ENCODE measurements around the gene MSRB3.
"Not testable (repeated sequence)": the region's sequence is repeated elsewhere in the genome, so short reads cannot be mapped to it uniquely, and the experiment has no call there.

Gene MSRB3

DNA sequence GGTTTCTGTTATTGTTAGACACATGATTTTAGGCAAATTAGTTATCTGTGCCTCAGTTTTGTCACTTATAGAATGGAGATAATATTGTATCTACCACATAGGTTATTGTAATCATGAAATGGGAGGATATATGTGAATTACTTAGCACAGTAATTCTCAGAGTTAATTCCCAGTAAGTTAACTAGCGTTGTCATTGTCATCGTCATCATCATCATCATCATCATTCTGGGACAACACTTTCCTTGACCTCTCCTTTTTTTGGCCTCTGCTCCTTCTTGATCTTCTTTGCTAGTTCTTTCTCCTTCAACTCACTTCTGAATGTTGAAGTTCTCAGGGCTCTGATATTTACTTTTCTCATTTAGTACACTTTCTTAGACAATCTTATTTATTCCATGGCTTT lies 13.8 kb downstream of the MSRB3 start:
- no peak for DNase-seq (ENCODE audit: low spot score)

DNA sequence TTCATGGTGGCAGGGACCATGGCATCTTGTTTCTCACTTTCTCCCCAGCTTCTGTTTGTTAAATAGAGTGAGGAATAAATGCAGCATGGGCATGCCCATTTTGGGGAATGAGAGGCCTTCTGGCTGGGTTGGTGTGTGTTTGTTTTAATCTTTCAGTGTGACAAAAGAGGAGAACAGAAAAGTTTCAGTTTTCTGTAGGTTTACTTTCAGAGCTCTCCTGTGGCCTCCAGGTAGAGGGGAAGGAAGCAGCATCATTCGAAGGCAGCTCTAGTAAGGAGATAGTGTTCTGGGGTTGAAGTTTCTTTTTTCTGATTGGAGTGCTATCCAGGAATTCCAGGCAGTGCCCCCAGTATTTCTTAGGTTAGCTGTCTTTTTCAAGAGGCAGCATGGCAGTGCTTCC lies 15.3 kb downstream of the MSRB3 start:
- no peak for DNase-seq (ENCODE audit: low spot score)

DNA sequence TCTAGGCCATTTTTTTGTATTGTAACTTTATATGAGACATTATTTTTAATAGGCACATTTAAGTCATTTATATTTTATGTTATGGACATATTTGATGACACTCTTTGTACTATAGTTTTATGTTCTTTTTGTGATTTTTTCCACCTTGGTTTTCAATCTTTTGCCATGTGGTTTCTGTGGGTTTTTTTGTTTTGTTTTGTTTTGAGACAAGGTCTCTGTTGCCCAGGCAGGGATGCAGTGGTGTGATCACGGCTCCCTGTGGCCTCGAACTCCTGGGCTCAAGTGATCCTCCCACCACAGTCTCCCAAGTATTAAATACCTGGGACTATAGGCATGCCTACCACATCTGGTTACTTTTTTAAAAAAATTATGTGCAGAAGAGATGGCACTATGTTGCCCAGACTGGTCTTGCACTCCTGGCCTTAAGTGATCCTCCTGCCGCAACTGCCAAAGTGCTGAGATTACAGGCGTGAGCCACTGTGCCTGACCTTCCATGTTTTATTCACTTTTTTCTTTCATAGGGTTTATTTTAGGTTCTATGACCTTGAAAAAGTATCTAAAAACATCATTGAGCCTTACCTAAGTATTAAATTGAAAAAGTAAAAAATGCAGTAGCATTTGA lies 16.3 kb downstream of the MSRB3 start:
- no peak for DNase-seq (ENCODE audit: low spot score)

DNA sequence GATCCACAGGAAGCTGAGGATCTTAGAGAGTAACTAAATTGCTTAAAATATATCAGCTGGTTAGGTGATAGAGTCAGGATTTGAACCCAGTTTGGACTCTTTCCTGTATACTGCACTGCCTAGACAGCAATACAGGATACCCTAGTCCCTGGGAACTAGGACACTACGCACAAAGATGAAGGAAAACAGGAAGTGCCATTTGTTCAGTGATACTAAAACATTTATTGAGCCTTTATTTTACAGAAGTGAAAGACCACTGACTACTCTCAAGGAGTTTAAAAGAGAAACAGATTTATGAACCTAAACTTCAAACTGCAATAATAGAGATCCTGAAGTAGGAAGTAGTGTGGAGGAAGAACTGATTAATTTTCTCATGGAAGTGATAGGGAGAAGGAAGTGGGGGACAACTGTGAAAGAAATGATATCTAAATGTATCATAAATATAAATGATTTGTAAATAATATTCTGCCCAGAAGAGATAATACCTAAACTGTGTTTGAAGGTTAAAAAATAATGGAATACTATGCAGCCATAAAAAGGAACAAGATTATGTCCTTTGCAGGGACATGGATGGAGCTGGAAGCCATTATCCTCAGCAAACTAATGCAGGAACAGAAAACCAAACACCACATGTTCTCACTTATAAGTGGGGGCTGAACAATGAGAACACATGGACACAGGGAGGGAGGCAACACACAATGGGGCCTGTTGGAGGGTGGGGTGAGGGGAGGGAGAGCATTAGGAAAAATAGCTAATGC lies 18.2 kb downstream of the MSRB3 start:
- DNase-seq (ENCODE audit: low spot score), result no peak

DNA sequence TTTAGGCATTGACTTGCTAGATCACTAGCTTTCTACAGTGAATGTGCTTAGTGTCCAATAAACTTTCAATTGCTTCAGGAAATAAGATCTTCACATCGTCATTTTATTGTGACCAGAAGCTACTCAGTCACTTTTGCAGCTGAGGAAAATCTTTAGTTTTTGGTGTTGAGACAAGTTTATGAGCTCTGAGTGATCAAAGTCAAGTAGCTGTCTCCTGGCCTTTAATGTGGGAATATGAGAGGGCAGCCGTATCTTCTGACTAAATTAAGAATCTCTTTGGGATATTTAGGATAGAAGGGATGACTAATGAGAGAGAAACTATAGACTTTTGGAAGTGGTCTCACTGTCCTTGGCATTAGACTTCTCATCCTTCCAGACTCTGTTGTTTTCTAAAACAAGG lies 21.6 kb downstream of the MSRB3 start:
- no peak for DNase-seq (ENCODE audit: low spot score)

DNA sequence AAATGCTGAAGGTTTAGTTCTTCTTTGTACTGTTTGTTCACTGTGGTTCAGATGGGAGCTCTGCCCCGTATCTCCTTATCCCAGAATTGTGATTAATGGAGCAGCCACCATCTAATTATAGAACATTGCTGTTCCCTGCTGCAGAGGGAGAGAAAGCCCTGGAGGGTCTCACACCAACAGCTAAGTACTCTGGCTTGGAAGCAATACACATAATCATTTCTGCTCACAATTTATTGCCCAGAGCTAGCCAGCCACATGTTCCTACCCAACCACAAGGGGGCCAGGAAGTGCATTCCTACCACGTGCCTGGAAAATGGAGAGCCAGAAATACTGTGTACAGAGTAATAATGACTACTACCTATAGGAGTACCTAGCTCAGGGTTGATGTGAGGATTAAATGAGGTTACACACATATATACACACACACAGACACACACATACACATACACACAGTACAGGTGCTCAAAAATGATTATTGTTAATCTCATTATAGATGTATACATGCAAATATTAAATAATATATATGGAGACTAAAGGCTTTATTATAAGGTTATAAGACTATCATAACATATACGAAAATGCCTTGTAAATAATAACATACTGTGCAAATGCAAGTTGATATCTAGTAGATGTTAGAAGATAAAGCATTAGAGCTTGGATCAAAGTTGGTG lies 22.3 kb downstream of the MSRB3 start:
- peak; percentile 54 for DNase-seq (ENCODE audit: low spot score)

DNA sequence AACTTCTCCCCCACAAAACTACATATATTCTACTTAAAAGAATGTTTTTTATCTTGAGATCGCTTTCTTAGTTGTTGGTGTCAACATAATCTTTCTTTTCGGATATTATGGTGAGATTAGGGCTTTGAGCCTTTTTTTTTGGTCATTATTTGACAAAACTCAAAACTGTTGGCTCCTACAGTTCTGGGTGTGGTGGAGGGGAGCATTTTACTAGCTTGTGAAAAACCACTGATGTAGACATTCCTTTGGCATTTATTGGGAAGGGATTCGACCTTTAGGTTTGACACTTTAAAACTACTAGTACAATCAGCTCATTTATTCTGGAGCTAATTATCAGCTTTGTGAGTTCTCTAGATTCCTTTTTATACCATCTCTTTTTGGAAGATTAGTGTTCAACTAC lies 24.4 kb downstream of the MSRB3 start:
- DNase-seq (ENCODE audit: low spot score), result no peak

DNA sequence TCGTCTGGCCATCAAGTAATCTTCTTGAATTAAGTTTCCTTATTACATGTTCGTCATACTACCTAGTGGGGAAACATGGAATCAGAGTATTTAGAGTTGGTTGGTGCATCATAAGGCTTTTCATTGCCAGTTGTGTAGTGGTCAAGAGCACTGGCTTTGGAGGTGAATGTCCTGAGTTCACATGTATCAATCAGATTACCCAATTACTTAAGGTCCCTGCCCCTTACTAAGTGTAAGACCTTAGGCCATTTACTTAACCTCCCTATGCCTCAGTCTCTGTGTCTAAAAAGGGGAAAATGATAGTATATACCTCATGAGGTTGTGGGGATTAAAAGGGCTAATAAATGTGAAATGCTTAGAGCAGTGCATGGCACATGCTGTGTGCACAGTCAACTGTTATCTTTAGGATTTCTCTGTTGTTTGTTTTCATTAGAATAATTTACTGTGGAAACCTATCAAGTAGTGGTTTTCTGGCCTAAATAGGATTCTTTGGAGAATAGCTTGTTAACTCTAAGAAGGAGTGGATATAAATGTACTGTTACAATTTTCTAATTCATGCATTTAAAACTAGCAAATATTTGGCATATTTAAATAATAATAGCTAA lies 27.0 kb downstream of the MSRB3 start:
- DNase-seq (ENCODE audit: low spot score), result no peak

DNA sequence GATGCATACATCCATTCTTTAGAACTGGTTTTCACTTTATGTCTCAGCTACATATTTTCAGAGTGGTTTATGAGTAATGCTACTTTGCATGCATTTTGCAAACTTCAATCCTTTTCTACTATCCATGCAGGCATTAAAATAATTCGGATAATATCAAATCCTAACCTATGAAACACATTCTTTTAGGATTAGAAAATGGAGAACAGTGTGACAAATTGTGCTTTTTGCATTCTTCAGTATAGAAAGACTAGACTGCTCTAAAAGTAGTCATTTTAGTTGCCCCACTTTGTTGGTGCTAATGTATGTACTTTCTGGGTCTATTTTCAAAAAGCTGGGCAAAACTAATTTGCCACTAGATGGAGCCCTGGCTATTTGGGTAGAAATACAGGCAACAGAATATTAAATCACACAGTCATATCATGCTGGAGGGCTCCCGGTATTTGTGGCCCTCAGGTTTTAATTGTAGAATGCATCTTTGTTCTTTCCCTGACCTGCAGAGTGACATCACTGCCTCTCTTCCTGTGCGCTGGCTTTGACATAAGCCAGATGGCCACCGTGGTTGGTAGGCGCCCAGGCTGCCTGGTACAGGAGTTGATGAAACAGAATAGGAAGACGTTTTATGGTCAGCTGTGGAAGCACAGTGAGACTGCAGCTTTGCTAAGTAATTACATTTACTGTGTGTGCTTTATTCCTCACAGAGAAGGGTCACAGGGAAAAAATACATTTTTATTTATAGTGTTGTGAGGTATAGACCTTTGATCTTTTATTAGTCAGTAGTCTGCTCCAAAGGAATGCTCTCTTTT lies 28.1 kb downstream of the MSRB3 start:
- peak; percentile 52 for DNase-seq (ENCODE audit: low spot score)

DNA sequence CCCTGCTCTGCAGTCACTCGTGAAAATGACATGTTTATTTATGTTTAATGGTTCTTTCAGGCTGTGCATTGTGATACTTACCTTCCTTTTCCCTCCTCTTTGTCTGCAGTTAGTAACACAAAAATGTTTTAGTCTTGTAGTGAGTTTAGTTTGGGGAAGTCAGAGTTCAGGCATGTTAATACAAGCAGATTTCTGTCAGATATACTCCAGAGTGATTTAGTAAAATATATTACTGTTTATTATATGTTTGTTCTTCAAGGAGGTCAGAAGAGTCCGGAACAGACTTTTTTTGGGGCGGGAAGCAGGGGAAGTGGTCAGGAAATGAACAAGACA lies 28.7 kb downstream of the MSRB3 start:
- no peak for DNase-seq (ENCODE audit: low spot score)

DNA sequence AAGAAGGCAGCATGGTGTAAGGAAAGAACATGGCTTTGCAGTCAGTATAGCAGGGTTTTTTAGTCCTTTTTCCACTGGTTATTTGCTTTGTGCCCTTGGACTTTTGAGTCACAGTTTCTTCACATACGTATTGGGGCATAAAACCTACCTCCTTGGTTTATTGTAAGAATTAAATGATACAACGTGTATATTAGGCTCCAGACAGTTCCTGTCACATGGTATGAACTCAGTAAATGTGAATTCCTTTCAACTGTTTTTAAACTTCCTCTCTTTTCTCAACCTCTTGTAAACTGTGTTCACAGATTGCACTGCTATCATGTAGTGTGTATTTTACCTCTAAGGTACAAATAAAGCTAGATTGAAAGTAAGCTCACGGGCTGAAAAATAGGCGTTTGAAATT lies 29.5 kb downstream of the MSRB3 start:
- no peak for DNase-seq (ENCODE audit: low spot score)

DNA sequence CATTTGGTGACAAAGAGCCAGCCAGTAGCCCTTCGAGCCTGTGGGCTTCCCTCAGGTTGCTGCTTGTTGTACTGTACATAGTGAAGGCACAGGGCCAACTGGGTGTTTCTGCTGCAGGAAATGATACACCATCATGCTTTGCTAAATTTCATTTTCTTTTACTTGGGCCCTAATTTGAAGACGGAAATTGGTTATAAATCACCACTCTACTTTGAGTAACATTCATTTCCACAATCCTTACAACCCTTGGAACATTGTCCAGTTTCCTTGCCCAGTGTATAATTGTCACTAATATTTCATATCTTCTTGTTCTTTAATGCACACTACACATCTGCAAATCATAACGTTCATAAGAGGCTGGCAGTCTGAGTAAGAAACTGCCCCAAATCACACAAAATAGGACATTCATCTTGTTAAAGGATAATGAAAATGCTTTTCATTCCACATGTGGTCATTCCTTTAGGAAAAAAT lies 30.2 kb downstream of the MSRB3 start:
- no peak for DNase-seq (ENCODE audit: low spot score)

DNA sequence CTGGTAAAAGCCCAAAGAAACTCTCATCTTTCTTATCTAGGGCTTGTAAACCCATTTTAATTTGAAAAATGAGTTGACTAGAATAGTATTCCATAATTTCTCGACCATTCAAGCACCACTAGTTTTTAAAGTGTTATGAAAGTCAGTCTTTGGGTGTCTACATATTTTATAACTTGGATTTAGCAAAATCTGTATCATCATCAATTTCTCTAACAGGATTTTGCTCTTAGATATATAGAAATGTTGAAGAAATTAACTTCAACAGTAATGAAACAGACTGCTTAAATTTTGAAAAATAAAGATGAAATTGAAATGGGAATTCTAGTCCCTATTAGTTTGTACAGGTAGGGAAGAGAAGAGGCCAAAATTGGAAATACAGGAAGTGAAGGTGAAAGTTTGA lies 32.8 kb downstream of the MSRB3 start:
- DNase-seq (ENCODE audit: low spot score), result no peak

DNA sequence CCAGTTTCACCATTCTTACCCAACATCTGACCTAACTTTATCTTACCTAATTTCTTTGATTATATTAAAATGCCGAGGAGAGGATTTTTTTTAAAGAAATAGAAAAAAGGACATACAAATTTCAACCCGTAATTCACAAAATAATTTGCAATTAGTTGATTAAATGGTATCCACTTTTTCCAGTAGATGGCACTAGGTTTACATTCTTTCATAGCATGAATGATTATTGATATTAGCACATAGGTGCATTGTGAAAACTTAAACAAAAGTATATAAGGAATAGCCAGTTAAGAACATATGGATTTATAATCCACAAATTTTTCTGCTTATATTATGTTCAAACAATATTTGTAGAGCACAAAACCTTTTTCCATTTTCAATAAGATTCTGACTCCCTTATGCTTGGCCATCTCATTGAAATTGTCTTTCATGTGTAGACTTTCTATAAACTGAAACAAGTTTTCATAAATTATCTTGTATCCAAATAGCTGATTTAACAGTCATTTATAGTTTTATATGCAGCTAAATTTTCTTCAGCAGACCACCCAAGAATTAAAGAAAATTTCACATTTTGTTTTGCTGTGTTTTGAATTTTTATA lies 35.3 kb downstream of the MSRB3 start:
- DNase-seq (ENCODE audit: low spot score), result no peak

DNA sequence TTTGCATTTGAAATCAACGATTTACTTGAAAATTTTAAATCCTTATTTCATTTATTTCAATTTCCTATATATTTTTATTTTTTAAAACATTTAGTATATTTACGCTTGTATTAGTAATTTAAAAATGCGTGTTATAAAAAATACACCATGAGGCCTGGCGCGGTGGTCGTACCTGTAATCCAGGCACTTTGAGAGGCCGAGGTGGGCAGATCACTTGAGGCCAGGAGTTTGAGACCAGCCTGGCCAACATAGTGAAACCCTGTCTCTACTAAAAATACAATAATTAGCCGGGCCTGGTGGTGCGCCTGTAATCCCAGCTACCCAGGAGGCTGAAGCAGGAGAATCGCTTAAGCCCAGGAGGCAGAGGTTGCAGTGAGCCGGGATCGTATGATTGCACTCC lies 36.8 kb downstream of the MSRB3 start:
- not testable (repeated sequence) for DNase-seq (ENCODE audit: low spot score)

DNA sequence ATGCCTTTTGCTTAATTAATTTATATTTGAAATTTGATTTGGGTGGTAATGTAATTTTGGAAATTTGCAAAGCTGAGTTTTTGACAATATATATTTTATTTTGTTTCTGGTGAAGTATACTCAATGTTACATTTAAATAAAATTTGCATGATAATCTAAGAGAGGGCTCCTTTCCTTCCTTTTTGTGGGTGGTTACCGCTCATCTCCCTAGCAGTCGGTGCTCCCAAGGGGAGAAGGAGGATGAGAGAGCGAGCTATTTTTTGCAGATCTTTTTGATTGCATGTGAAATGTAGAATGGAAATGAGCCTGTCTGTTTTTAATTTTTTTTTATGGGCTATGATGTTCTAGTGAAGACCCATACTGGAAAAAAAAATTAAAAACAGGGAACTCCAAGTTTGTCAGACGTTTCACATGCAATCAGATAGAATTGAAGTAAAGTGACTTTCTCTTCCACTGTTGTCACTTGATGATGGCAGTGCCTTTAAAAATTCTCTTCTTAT lies 39.8 kb downstream of the MSRB3 start:
- DNase-seq (ENCODE audit: low spot score), result no peak

DNA sequence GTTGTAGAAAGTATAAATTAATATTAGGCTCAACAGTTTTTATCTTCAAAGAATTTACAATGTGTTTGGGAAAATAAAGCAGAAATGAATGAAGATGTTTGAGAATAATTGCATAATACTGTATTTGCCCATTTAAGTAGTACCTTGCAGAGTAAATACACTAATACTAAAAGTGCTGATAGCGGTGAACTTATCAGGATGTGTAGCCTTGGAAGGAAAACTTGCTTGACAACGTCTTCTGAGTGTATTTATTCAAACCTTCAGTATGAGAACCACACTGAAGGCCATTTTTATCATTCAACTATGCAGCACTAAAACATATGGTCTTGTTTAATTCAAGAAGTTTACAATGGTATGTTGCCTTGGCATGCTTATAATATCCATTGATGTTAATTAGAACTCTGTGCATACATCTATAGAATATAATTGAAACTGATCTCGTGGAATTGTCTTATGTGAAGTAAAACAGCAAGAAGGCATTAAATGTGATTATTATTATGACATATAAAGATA lies 41.3 kb downstream of the MSRB3 start:
- DNase-seq (ENCODE audit: low spot score), result no peak

DNA sequence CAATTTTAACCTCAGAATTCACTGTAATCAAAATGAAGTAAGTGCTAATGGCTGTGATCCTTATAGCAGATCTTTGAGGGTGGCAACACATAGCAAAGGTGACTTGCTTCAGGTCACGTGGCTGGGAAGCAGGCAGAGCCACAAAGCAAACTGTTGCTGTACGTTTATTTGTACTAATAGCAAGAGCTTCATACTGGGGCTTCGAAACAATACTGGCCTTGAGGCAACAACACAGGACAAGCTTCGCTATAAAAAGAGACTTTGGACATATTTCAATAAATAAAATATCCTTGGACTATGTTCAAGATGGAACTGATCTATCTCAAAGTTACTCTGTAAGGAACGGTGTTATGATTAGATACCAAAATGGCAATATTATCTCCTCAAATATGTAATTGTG lies 44.6 kb downstream of the MSRB3 start:
- DNase-seq (ENCODE audit: low spot score), result no peak

DNA sequence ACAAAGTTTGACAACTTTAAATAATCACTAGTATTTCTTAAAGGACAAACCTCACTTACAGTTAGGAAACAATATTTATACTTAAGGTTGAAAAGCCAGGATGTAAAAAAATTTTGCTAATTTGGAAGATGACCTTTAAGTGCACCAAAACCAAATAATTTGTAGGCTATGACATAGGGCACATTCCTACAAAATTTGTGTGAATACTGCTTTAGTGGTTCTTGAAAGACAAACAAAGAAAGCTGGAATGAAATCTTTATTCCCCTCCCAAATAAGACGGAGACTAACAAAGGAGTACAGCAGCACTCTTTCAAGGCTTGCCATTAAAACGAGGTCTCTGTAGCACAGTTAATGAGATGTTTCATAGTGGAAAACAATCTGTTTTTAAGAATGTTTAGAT lies 45.6 kb downstream of the MSRB3 start:
- no peak for DNase-seq (ENCODE audit: low spot score)

DNA sequence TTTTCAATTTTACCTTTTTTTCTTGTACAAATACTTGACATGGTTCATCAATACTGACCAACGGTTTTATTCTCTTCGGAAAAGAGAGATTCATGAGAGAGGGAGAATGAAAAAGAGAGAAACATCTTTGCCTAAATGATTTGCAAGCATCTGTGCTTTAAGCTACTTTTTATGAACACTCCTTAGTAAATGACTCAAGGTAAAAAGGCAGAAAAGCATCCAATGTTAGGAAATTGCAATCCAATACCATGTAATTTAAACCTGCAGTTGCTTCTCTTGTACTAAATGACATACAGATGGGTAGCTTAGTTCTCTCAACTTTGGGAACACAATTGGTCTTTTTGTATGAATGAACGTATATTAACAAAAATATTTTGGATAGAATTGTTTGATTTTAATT lies 46.1 kb downstream of the MSRB3 start:
- no peak for DNase-seq (ENCODE audit: low spot score)

DNA sequence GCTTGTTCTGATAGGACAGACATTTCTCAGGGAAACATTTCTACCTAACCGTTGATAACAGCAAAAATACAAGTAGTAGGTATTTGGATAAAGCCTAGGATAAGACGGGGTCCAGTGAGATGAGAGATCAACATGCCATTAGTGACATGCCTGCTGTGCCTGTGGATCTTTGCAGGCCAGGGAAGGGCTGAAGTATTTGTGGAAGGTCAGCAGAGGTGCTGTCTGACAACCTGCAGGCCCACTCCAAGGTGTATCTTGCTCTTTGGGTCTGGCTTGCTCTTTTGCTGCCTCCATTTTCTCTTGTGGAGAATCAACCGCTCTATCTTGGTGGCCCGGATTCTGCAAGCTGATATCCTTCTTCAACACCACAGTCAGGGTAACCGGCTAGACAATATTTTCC lies 46.7 kb downstream of the MSRB3 start:
- DNase-seq (ENCODE audit: low spot score), result no peak
